DND-41 (cell line): Measurements from ENCODE around the gene ARPP19.

Experiments used
- CTCF ChIP-seq: IDR thresholded peaks from 2 replicates; pipeline ENCODE4 v1.5.1; 2012; ENCODE audit warnings: borderline replicate concordance, low read length, moderate library complexity, mild to moderate bottlenecking; ENCODE audit not compliant: poor library complexity, severe bottlenecking; ENCODE audit errors: extremely low read depth
- EZH2 ChIP-seq: IDR thresholded peaks from 3 replicates; pipeline ENCODE4 v1.6.1; 2012; ENCODE audit warnings: borderline replicate concordance, low read depth, mild to moderate bottlenecking, moderate library complexity, low read length, inconsistent platforms; ENCODE audit not compliant: severe bottlenecking

GRCh38 chr15:52546031-52546751 lies 22.6 kb downstream of the ARPP19 start:
- no peak for TF ChIP-seq EZH2
- TF ChIP-seq CTCF: no peak
